Measurements from ENCODE around the gene LSS.

The LSS gene

DNA sequence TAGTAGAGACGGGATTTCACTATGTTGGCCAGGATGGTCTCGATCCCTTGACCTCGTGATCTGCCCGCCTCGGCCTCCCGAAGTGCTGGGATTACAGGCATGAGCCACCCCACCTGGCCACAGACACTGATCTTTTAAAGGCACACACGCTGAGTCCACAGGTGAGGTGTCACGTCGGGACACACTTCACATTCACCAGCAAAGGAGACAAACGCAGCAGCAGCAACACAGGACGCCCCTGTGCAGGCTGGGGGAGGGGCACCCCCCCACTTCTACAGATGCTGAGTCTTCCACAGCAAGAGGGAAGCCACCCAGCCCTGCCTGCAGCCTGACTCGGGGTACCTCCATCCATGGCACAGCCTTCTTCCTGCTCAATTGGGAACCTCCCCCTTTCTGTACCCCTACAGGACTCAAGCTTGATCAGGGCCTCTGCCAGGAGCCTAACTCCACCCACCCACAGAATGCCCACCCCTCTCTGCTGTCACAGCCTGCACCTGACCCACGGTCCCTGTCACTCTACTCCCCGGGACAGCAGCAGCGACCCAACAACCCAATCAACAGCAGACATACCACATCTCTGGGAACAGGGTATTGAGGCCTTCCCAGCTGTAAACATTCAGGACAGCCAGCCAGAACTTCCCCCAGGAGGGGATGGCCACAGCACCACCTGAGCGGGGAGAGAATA, 9.5 kb downstream of the LSS start:
- no peak for DNase-seq

- no peak for DNase-seq
Observed at GRCh38 chr21:46217511-46218196, 10.9 kb downstream of the LSS start.

DNA sequence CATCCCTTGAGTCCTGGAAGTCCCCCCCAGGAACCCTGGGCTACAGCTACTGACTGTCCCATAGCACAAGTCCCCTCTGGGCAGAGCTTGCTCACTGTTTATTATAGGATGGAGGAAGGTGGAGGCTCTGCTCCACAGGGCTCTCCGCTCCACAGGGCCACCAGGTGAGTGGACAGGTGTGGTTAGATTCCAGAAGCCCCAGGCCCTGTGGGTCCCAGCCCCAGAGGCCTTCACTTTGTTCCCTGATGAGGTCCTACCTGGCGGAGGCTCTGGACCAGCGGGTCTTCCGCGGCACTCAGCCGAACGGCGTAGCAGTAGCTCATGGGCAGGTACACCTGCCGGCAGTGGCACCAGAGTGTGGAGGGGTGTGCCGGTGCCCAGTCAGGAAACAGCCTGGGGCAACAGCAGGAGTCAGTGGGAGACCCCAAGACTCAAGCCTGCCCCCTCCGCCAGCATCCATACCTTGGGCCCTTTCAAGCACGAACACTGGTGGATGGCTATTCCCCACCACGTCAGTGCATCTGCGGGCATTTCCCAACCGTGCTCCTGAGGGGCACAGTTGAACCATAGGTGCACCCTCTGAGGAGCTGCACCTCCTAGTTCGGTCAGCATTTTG, 12.3 kb downstream of the LSS start:
- no peak for DNase-seq

GRCh38 chr21:46215436-46216131, 13.0 kb downstream of the LSS start:
- no peak for DNase-seq

- DNase-seq: no peak
Observed at GRCh38 chr21:46214478-46215340, 13.9 kb downstream of the LSS start.

- DNase-seq: no peak
Observed at GRCh38 chr21:46213620-46214286, 14.8 kb downstream of the LSS start.

GRCh38 chr21:46212721-46213484, 15.7 kb downstream of the LSS start:
- DNase-seq: no peak

DNA sequence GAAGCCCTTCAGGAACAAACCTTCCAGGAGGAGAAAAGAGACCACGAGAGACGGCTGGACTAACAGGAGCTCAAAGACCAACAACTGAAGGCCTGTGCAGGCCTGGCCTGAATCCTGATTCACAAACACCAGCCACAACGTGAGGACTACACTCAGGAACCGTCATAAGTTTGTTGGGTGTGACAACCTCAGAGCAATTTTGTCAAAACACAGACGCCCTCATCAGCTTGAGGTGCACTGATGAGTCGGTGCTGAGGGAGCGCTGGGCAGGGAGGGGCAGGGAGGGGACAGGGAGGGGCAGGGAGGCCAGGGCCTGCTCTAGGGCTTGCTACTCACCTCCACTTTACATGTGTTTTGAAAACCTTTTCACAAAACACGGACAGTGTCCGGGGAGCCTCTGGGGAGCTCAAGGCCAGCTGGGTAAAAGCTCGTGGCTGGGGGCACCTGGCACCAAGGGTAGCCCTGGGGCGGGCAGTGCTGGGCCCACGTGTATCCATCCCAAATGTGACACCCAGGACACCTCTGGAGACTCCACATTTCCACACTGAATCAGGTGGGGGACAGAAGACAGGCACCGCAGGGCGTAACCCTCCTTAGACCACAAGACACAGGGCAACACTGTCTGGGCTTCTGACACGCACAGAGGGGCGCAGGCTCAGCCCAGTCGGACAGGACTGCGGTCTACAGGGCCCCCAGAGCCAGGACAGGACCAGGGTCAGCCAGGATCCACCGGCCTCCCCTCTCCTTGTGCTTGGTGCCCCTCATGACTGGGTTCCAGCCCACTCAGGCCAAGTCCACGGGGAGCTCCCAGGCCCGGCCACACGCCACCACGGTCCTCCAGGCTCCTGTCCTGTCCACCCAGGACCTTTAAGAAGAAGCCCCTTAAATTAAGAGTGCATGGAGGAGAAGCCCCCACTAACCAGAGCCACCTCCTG, 16.5 kb downstream of the LSS start:
- no peak for DNase-seq

DNA sequence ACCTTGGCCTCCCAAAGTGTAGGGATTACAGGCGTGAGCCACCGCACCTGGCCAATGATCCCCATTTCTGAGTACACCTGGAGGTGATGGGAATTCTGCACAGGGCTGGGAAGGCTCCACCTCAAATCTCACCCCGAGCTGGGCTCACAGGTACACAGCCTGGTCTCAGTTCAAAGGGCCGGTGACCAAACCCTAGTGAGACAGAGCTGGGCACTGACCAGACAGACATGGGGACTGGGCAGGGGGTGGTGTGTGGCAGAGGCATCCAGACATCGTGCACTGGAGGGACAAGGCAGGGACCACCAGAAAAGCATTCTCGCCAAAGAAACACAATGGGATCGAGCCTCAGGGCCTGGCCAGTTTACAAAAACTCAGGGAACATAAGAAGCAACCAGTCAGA, 17.2 kb downstream of the LSS start:
- DNase-seq: no peak

- no peak for DNase-seq
Observed at GRCh38 chr21:46210378-46211136, 18.0 kb downstream of the LSS start.

- DNase-seq: no peak
Observed at GRCh38 chr21:46208761-46209721, 19.5 kb downstream of the LSS start.

DNA sequence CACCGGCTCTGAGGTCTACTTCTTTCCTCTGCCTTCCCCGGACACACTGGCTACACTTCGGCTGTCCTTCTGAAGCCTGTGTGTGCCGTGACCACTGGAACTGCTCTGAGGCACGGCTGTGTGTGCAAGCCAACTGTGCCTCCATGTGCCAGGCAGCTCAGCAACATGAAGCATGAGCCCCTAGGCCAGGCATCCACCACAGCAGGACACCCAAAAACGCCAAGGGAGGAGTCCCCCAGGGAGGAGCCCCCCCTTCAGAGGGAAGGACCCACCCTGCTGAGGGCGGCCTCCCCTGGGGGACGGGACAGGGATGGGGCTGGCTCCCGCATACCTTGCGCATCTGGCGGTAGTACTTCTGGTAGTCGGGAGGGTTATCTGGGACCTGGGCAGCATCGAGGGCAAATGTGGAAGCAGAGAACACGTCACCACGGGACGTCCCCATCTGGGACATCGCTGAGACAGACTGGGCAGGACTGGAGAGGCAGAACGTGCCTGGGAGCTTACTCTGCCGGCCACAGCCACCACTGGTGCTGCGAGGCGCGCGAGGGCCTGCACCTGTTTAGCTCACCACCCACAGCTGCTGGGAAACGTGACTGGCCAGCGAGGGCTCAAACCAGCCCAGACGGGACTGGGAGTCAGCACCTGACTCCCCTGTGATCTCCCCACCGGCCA, 20.5 kb downstream of the LSS start:
- DNase-seq: no peak

DNA sequence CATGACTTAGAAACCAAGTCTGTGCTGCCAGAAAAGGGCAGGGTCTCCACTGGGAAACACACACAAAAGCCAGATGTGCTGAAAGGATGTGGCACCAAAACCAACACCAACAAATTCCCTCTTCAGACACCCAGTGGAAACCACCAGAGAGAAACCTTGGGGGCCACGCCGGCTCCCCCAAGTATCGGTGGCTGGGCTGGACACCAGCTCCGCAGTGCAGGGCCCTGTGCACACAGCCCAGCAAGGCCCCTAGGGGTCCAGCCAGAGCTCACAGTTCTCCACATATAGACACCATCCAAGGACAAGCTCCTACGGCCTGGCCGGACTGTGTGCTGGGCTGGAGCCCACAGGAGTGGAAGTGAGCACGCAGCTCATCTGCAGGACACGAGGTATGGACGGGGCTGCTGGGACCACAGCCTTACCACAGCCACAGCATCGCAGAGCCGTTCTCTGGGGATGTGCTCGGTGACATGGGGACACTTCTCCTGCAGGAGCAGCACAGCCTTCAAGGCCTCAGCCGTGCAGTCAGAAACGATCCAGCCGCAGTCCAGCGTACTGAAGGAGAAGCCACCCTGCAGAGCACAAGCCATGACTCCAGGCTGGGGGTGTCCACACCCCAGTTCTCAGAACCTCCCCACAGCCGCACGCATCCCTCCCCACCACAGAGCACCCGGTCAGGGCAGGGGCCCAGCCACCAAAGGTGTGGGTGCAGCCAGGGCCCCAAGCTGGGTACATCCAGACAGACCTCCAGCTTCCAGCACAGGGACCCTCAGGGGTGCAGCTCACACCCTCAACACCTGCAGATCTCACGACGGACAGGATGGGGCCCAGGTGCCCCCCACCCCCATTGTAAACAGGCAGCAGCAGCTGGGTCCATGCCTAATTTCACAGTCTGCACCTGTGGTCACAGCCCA, 21.3 kb downstream of the LSS start:
- no peak for DNase-seq

DNA sequence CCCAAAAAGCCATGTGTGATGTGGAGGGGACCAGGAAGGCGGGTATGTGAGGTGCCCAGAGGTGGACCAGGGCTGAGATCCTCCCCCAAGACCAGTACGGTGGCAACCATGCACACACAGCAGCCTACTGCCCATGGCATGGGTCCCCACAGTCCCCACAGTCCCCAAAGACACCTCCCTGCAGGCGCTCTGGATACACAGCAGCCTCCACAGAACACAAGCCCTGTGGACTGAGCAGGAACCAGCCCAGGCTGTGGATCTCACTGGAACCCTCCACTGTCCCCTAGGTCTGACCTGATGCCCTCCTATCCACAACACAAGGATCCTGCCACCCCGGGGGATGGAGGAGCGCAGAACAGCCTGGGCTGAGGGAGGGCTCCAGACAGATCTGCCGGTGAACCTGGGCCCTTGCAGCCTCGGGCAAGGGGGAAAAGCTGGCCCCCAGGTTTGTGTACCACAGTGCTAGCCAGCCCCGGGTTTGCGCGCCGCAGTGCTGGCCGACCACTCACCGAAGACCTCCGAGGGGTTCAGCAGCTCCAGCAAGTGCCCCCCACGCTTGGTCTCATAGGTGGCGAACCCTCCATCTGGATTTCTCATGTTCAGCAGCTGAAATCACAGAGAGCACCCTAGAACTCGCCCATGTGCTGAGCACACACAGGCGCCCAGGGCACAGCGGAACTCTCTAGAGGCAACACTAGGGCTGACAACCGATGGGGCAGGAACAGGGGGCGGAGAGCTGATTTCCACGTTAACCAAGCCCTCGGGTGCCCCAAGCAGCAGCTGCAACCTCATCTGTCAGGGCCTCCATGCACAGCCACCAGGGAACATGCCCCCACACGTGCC, 22.2 kb downstream of the LSS start:
- DNase-seq: no peak

- no peak for DNase-seq
Observed at GRCh38 chr21:46205766-46206162, 22.8 kb downstream of the LSS start.
